OCI-LY7 (cell line): ENCODE results near the gene TCF15.

ENCODE experiments used
- CTCF ChIP-seq: fragments of 200-600 bp; sonication (generic); conservative IDR thresholded peaks from 2 replicates; pipeline ENCODE4 v1.5.1; 2014; ENCODE audit warnings: mild to moderate bottlenecking, antibody characterized with exemption, low read length, moderate library complexity, mixed read lengths
- EZH2phosphoT487 ChIP-seq: fragments of 200-600 bp; sonication (generic); IDR thresholded peaks from 2 replicates; pipeline ENCODE4 v1.6.1; 2018; ENCODE audit warnings: low read depth, borderline replicate concordance, mild to moderate bottlenecking, mixed run types, antibody characterized with exemption, low read length, moderate library complexity, mixed read lengths

GRCh38 chr20:591941-592340, 18.2 kb downstream of the TCF15 start:
- TF ChIP-seq CTCF, result no peak
- TF ChIP-seq EZH2phosphoT487, result no peak
